Spleen (tissue), 7 donors: ENCODE results near the gene CLASP1.

Source experiments
- CTCF ChIP-seq, 11 experiments: fragments of 200-600 bp in 7 of 11; fragments of 450-650 bp in 4 of 11; sonication (generic) in 4 of 11; IDR thresholded peaks in 8 of 11; conservative IDR thresholded peaks in 3 of 11; 1 replicate in 7 of 11; 2 replicates in 4 of 11; pipeline versions ENCODE4 v1.4.0 to v1.8.0; 2016 to 2021; ENCODE audit warnings: antibody characterized with exemption in 11 of 11, inconsistent platforms in 4 of 11, mild to moderate bottlenecking in 1 of 11
- POLR2AphosphoS5 ChIP-seq, 3 donors: sonication (generic); formaldehyde crosslinking; IDR thresholded peaks; one replicate each; pipeline ENCODE4 v1.5.1; 2017; ENCODE audit warnings: antibody characterized with exemption in 3 of 3
- donor health status: DM: no; HTN: no; CAD: no; lungs with moderate emphysema.
- donor health status: DM: no; HTN: no; CAD: no.
- donor health status: DM: no; HTN: no; CAD: no.

GRCh38 chr2:121510857-121511256, 138.4 kb downstream of the CLASP1 start:
- TF ChIP-seq CTCF (IDR thresholded peaks at IDR 0.05 in 8 of 11, conservative IDR thresholded peaks at IDR 0.05 in 3 of 11) = no peak
- TF ChIP-seq POLR2AphosphoS5 (IDR thresholded peaks at IDR 0.05) = no peak
